A673 (cell line): ENCODE results near the gene ZBTB16. TPM values are rescaled to one million over a fixed set of nuclear protein-coding genes. Genes with fewer than 3 reads are reported as not detected.

Experiments used
- BruUV-seq: library from RNA; stranded (reverse); fragments of 400-500 nt; replicated peaks from 2 replicates; lab custom pipeline; 2021; lab: Mats Ljungman, UMichigan
- CTCF ChIA-PET: fragments of 300-600 bp; sonication (Branson Sonifier 250); formaldehyde crosslinking; loops from one replicate; lab custom pipeline; 2022; ENCODE audit warnings: antibody characterized with exemption; lab: Charles Lee
- POLR2A ChIA-PET: fragments of 300-600 bp; sonication (Branson Sonifier 250); formaldehyde crosslinking; loops from one replicate; lab custom pipeline; 2022; ENCODE audit warnings: antibody characterized with exemption; ENCODE audit not compliant: low non-redundant PET; lab: Charles Lee
- DNase-seq: peaks from one replicate; pipeline ENCODE4 v3.0.0-alpha.2; 2015; ENCODE audit warnings: low spot score
- H3K27ac ChIP-seq: fragments of 200-600 bp; sonication (generic); 2 replicates; pipeline ENCODE4 v1.5.1; 2016; ENCODE audit warnings: mixed run types, low read depth, mild to moderate bottlenecking, mixed read lengths, antibody characterized with exemption, low read length; ENCODE audit not compliant: poor library complexity, severe bottlenecking
- H3K27me3 ChIP-seq: fragments of 200-600 bp; sonication (generic); replicated peaks from 2 replicates; pipeline ENCODE4 v1.6.1; 2017; ENCODE audit warnings: mixed run types, low read depth, mild to moderate bottlenecking, mixed read lengths, antibody characterized with exemption, low read length; ENCODE audit not compliant: insufficient read depth, poor library complexity
- H3K36me3 ChIP-seq: fragments of 200-600 bp; sonication (generic); 2 replicates; pipeline ENCODE4 v1.6.1; 2016; ENCODE audit warnings: mixed run types, mild to moderate bottlenecking, mixed read lengths, antibody characterized with exemption, low read length; ENCODE audit not compliant: insufficient read depth, poor library complexity, severe bottlenecking
- H3K4me1 ChIP-seq: fragments of 200-600 bp; sonication (generic); 2 replicates; pipeline ENCODE4 v1.6.1; 2017; ENCODE audit warnings: mixed run types, mild to moderate bottlenecking, mixed read lengths, antibody characterized with exemption, low read length; ENCODE audit not compliant: insufficient read depth, poor library complexity, severe bottlenecking
- H3K4me3 ChIP-seq: fragments of 200-600 bp; sonication (generic); 2 replicates; pipeline ENCODE4 v1.5.1; 2016; ENCODE audit warnings: low read depth, mixed run types, mild to moderate bottlenecking, mixed read lengths, low read length; ENCODE audit not compliant: poor library complexity, severe bottlenecking
- H3K9me3 ChIP-seq: fragments of 200-600 bp; sonication (generic); 2 replicates; pipeline ENCODE4 v1.6.1; 2016; ENCODE audit warnings: mixed run types, low read depth, mild to moderate bottlenecking, mixed read lengths, antibody characterized with exemption, low read length; ENCODE audit not compliant: poor library complexity, severe bottlenecking
- CTCF ChIP-seq: fragments of 300-800, 200-600 bp; sonication (generic); conservative IDR thresholded peaks from 2 replicates; pipeline ENCODE4 v1.5.1; 2017; ENCODE audit warnings: low read depth, mild to moderate bottlenecking, antibody characterized with exemption, low read length, moderate library complexity, mixed read lengths
- EZH2 ChIP-seq: fragments of 200-600 bp; sonication (generic); IDR thresholded peaks from 2 replicates; pipeline ENCODE4 v1.6.1; 2017; ENCODE audit warnings: borderline replicate concordance, low read depth, mild to moderate bottlenecking, mixed read lengths, antibody characterized with exemption, low read length; ENCODE audit not compliant: poor library complexity, severe bottlenecking
- intact Hi-C: fragments of 100-400 bp; cut with micrococcal nuclease; formaldehyde crosslinking; loops from one replicate; pipeline ENCODE4 v1.10.0; 2022; ENCODE audit not compliant: unreplicated experiment
- total RNA-seq: library from RNA; stranded (reverse); gene quantifications from 2 replicates; pipeline ENCODE4 v1.2.3, GENCODE V29; 2021

Gene ZBTB16
- total RNA-seq, 1 experiment from 2014 or later, result 12.0 TPM

- peaks cover 15% of the 10 kb centered on the region for H3K36me3 ChIP-seq
- H3K27ac ChIP-seq, result no peak overlapping the region
- BruUV-seq, result no TSS peak
- TF ChIP-seq CTCF, result no peak
- TF ChIP-seq EZH2, result no peak
- H3K9me3 ChIP-seq, result no peaks in the 10 kb centered on the region
- POLR2A ChIA-PET, result no interaction called here
- CTCF ChIA-PET, result no interaction called here
- intact Hi-C loops, result no loop called here
- H3K27me3 ChIP-seq, result peaks cover 16% of the 10 kb centered on the region
- no peak for DNase-seq
- no peak overlapping the region for H3K4me3 ChIP-seq
- H3K4me1 ChIP-seq, result peaks cover 6% of the 10 kb centered on the region
Measured at GRCh38 chr11:114064216-114064615, 4.7 kb downstream of the ZBTB16 start.

GRCh38 chr11:114065094-114065493, 5.6 kb downstream of the ZBTB16 start:
- Histone ChIP-seq H3K9me3 (no peaks in the 10 kb centered on the region), H3K4me3 (no peak overlapping the region), H3K27ac (no peak overlapping the region), H3K4me1 (peaks cover 6% of the 10 kb centered on the region), H3K36me3 (peaks cover 15% of the 10 kb centered on the region), H3K27me3 (peaks cover 11% of the 10 kb centered on the region)
- CTCF ChIA-PET, result no interaction called here
- no TSS peak for BruUV-seq
- no peak for TF ChIP-seq CTCF
- TF ChIP-seq EZH2, result no peak
- DNase-seq, result no peak
- POLR2A ChIA-PET, result no interaction called here
- intact Hi-C loops, result no loop called here

GRCh38 chr11:114066046-114066648, 6.6 kb downstream of the ZBTB16 start:
- ChIA-PET POLR2A (no interaction called here), CTCF (interaction anchor here (0.7 kb wide), 1 partner anchor 116 kb away, joined by 3 read pairs; no protein-coding TSS in a partner anchor)
- Histone ChIP-seq H3K27ac (no peak overlapping the region), H3K4me3 (no peak overlapping the region), H3K9me3 (no peaks in the 10 kb centered on the region), H3K4me1 (peaks cover 6% of the 10 kb centered on the region), H3K36me3 (peaks cover 15% of the 10 kb centered on the region), H3K27me3 (peaks cover 8% of the 10 kb centered on the region)
- no peak for TF ChIP-seq EZH2
- no peak for TF ChIP-seq CTCF
- BruUV-seq, result no TSS peak
- no peak for DNase-seq
- intact Hi-C loops, result no loop called here
